Measurements from ENCODE around the gene HAL. TPM values are rescaled to one million over a fixed set of nuclear protein-coding genes. Genes with fewer than 3 reads are reported as not detected.

HAL gene
- polyA plus RNA-seq, 1 of the 3 experiments (the other 2 are of a cell fraction) = 0.08 TPM

DNA sequence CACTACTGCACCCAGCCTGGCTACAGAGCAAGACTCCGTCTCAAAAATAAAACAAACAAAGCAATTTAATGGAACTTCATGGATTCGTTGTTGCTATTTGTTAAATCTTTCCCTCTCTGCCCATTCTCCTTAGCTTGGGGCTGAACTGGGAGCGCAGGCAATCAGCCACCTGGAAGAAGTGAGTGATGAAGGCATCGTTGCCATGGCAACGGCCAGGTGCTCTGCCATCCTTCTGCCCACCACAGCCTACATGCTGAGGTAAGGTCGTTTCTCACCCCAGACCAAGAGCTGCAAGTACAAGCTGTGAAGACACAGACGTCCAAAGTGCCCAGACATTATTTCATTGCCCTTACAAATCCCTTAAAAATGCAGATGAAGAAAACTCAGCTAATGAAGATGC lies 33.9 kb downstream of the HAL start:
- no peak overlapping the region for H3K9ac ChIP-seq
- TF ChIP-seq EP300 (IDR thresholded peaks at IDR 0.05; ENCODE audit: borderline replicate concordance in 1 of 2, low read depth in 1 of 2, low read length in 1 of 2) (no peak), NRF1 (IDR thresholded peaks at IDR 0.05; ENCODE audit: low read depth, low read length) (no peak), EZH2phosphoT487 (IDR thresholded peaks at IDR 0.05; ENCODE audit: borderline replicate concordance, low read depth) (no peak), MXI1 (IDR thresholded peaks at IDR 0.05; ENCODE audit: low read depth, low read length) (no peak), RXRA (IDR thresholded peaks at IDR 0.05; ENCODE audit: borderline replicate concordance, low read depth) (no peak), YY1 (IDR thresholded peaks at IDR 0.05; ENCODE audit: low read depth) (no peak), GATA2 (CRISPR knock-in tag; IDR thresholded peaks at IDR 0.05) (no peak), RAD21 (IDR thresholded peaks at IDR 0.05; ENCODE audit: low read length) (no peak), POLR2AphosphoS5 (IDR thresholded peaks at IDR 0.05; ENCODE audit: low read depth, low read length) (no peak)
- TF ChIP-seq, protein P1, sequence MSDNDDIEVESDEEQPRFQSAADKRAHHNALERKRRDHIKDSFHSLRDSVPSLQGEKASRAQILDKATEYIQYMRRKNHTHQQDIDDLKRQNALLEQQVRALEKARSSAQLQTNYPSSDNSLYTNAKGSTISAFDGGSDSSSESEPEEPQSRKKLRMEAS (IDR thresholded peaks at IDR 0.05; ENCODE audit: low read depth) = no peak
- TF ChIP-seq, protein P2, sequence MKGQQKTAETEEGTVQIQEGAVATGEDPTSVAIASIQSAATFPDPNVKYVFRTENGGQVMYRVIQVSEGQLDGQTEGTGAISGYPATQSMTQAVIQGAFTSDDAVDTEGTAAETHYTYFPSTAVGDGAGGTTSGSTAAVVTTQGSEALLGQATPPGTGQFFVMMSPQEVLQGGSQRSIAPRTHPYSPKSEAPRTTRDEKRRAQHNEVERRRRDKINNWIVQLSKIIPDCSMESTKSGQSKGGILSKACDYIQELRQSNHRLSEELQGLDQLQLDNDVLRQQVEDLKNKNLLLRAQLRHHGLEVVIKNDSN (IDR thresholded peaks at IDR 0.05; ENCODE audit: borderline replicate concordance, low read depth) = no peak
- no peak overlapping the region for H2AFZ ChIP-seq (ENCODE audit: low read depth)
- H3K4me1 ChIP-seq (ENCODE audit: control insufficient read depth in 1 of 2, insufficient read depth in 2 of 2, low read depth in 1 of 2, low read length in 1 of 2) = peaks cover 0 to 7% of the 10 kb centered on the region in 2 experiments; a peak in 2 of 4 replicates
- no peaks in the 10 kb centered on the region for H4K20me1 ChIP-seq (ENCODE audit: insufficient read depth)
- 41% methylated on average over 7 of the region's 7 CpGs for WGBS (ENCODE audit: low lambda C conversion rate)
- H3F3A ChIP-seq (replicated peaks; ENCODE audit: insufficient read depth) = no peaks in the 10 kb centered on the region
- H3K9me3 ChIP-seq = no peaks in the 10 kb centered on the region
- POLR2A ChIA-PET = no interaction called here
- CTCF ChIA-PET = interaction anchor here (0.7 to 10.3 kb wide), 8 partner anchors 18 to 554 kb away, joined by 3 to 105 read pairs (median 4); partner anchors contain the start of genes AMDHD1 and CCDC38
- H3K27ac ChIP-seq (ENCODE audit: low read depth in 2 of 2, low read length in 1 of 2) = no peak overlapping the region
- H3K4me3 ChIP-seq (ENCODE audit: low read depth in 2 of 2, low read length in 1 of 2) = no peak overlapping the region
- H3K79me2 ChIP-seq (ENCODE audit: insufficient read depth) = no peaks in the 10 kb centered on the region
- no peaks in the 10 kb centered on the region for H3K9me2 ChIP-seq
- DNase-seq = no peak
- no peaks in the 10 kb centered on the region for H3K36me3 ChIP-seq (replicated peaks in 1 of 2; ENCODE audit: control insufficient read depth in 1 of 2, insufficient read depth in 2 of 2, low read length in 1 of 2)
- H3K27me3 ChIP-seq (ENCODE audit: insufficient read depth) = no peaks in the 10 kb centered on the region
- no peak overlapping the region for H3K4me2 ChIP-seq

DNA sequence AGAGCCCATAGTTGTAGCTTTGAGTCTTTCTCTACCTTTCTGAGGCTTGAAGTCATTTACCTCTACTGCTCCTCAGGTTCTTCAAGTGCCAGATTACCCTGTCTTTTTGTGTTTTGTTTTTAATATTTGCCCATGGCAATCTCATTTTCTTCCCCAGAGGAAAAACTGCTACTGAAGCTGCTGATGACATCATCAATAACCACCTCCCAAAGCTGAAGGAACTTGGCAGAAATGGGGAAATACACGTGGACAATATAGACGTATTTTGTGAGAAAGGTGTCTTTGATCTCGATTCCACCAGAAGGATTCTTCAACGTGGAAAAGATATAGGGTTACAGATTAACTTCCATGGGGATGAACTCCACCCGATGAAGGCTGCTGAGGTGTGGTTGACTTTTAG lies 35.9 kb downstream of the HAL start:
- H3K36me3 ChIP-seq (replicated peaks in 1 of 2; ENCODE audit: control insufficient read depth in 1 of 2, insufficient read depth in 2 of 2, low read length in 1 of 2) = no peaks in the 10 kb centered on the region
- no peaks in the 10 kb centered on the region for H3K9me2 ChIP-seq
- H2AFZ ChIP-seq (ENCODE audit: low read depth) = no peak overlapping the region
- H3F3A ChIP-seq (replicated peaks; ENCODE audit: insufficient read depth) = no peaks in the 10 kb centered on the region
- H3K27ac ChIP-seq (ENCODE audit: low read depth in 2 of 2, low read length in 1 of 2) = no peak overlapping the region
- H3K9me3 ChIP-seq = no peaks in the 10 kb centered on the region
- CTCF ChIA-PET = interaction anchor here (0.7 to 10.3 kb wide), 4 partner anchors 16 to 45 kb away, joined by 3 to 105 read pairs (median 13); no protein-coding TSS in a partner anchor
- H3K4me3 ChIP-seq (ENCODE audit: low read depth in 2 of 2, low read length in 1 of 2) = no peak overlapping the region
- no peak for DNase-seq
- no peak overlapping the region for H3K4me2 ChIP-seq
- no peaks in the 10 kb centered on the region for H3K27me3 ChIP-seq (ENCODE audit: insufficient read depth)
- POLR2A ChIA-PET = no interaction called here
- H3K4me1 ChIP-seq (ENCODE audit: control insufficient read depth in 1 of 2, insufficient read depth in 2 of 2, low read depth in 1 of 2, low read length in 1 of 2) = no peaks in the 10 kb centered on the region
- 41% methylated on average over 5 of the region's 5 CpGs for WGBS (ENCODE audit: low lambda C conversion rate)
- H3K9ac ChIP-seq = no peak overlapping the region
- no peaks in the 10 kb centered on the region for H3K79me2 ChIP-seq (ENCODE audit: insufficient read depth)
- no peaks in the 10 kb centered on the region for H4K20me1 ChIP-seq (ENCODE audit: insufficient read depth)
- TF ChIP-seq SMC3 (IDR thresholded peaks at IDR 0.05; ENCODE audit: low read depth, low read length) (no peak), TCF12 (IDR thresholded peaks at IDR 0.05) (no peak), TAF1 (IDR thresholded peaks at IDR 0.05; ENCODE audit: borderline replicate concordance, low read depth, low read length) (no peak), ELF1 (IDR thresholded peaks at IDR 0.05) (no peak), EZH2phosphoT487 (IDR thresholded peaks at IDR 0.05; ENCODE audit: borderline replicate concordance, low read depth) (no peak), MXI1 (IDR thresholded peaks at IDR 0.05; ENCODE audit: low read depth, low read length) (no peak), CHD2 (IDR thresholded peaks at IDR 0.05; ENCODE audit: low read length, partially characterized antibody) (no peak)
- TF ChIP-seq, protein P3, sequence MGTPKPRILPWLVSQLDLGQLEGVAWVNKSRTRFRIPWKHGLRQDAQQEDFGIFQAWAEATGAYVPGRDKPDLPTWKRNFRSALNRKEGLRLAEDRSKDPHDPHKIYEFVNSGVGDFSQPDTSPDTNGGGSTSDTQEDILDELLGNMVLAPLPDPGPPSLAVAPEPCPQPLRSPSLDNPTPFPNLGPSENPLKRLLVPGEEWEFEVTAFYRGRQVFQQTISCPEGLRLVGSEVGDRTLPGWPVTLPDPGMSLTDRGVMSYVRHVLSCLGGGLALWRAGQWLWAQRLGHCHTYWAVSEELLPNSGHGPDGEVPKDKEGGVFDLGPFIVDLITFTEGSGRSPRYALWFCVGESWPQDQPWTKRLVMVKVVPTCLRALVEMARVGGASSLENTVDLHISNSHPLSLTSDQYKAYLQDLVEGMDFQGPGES (IDR thresholded peaks at IDR 0.05; ENCODE audit: low read depth, low read length) = no peak
- TF ChIP-seq, protein P1 (IDR thresholded peaks at IDR 0.05; ENCODE audit: low read depth) = no peak
- TF ChIP-seq, protein P4, sequence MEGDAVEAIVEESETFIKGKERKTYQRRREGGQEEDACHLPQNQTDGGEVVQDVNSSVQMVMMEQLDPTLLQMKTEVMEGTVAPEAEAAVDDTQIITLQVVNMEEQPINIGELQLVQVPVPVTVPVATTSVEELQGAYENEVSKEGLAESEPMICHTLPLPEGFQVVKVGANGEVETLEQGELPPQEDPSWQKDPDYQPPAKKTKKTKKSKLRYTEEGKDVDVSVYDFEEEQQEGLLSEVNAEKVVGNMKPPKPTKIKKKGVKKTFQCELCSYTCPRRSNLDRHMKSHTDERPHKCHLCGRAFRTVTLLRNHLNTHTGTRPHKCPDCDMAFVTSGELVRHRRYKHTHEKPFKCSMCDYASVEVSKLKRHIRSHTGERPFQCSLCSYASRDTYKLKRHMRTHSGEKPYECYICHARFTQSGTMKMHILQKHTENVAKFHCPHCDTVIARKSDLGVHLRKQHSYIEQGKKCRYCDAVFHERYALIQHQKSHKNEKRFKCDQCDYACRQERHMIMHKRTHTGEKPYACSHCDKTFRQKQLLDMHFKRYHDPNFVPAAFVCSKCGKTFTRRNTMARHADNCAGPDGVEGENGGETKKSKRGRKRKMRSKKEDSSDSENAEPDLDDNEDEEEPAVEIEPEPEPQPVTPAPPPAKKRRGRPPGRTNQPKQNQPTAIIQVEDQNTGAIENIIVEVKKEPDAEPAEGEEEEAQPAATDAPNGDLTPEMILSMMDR (IDR thresholded peaks at IDR 0.05) = no peak
- TF ChIP-seq, protein P5, sequence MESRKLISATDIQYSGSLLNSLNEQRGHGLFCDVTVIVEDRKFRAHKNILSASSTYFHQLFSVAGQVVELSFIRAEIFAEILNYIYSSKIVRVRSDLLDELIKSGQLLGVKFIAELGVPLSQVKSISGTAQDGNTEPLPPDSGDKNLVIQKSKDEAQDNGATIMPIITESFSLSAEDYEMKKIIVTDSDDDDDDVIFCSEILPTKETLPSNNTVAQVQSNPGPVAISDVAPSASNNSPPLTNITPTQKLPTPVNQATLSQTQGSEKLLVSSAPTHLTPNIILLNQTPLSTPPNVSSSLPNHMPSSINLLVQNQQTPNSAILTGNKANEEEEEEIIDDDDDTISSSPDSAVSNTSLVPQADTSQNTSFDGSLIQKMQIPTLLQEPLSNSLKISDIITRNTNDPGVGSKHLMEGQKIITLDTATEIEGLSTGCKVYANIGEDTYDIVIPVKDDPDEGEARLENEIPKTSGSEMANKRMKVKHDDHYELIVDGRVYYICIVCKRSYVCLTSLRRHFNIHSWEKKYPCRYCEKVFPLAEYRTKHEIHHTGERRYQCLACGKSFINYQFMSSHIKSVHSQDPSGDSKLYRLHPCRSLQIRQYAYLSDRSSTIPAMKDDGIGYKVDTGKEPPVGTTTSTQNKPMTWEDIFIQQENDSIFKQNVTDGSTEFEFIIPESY (IDR thresholded peaks at IDR 0.05; ENCODE audit: borderline replicate concordance, low read depth) = no peak
- TF ChIP-seq, protein P2 (IDR thresholded peaks at IDR 0.05; ENCODE audit: borderline replicate concordance, low read depth) = no peak
